Central memory CD4-positive, alpha-beta T cell (primary cell): ENCODE measurements around the gene TTC31.

Experiments used
- DNase-seq: peaks from one replicate; pipeline ENCODE4 v3.0.0; 2022

The TTC31 gene

GRCh38 chr2:74505448-74506246, 22.8 kb downstream of the TTC31 start:
- no peak for DNase-seq

GRCh38 chr2:74507145-74507925, 24.5 kb downstream of the TTC31 start, which contains the start of gene PCGF1:
Gene PCGF1 (minus strand): TSS chr2:74507695. CDS start chr2:74507668, 27 bp downstream.
- DNase-seq: peak; percentile 97

GRCh38 chr2:74507926-74508520, 25.1 kb downstream of the TTC31 start:
- DNase-seq: no peak

GRCh38 chr2:74510272-74510671, 27.4 kb downstream of the TTC31 start:
- DNase-seq: no peak

GRCh38 chr2:74511104-74511989, 28.5 kb downstream of the TTC31 start:
- DNase-seq: no peak

GRCh38 chr2:74512744-74513604, 30.1 kb downstream of the TTC31 start:
- no peak for DNase-seq

GRCh38 chr2:74513605-74514367, 30.9 kb downstream of the TTC31 start:
- no peak for DNase-seq

GRCh38 chr2:74514368-74515270, 31.7 kb downstream of the TTC31 start, which contains the start of gene TLX2:
Gene TLX2 (plus strand): TSS chr2:74514450. CDS start chr2:74514807, 357 bp downstream.
- no peak for DNase-seq

GRCh38 chr2:74515271-74515980, 32.5 kb downstream of the TTC31 start:
- DNase-seq: no peak

GRCh38 chr2:74515981-74516633, 33.2 kb downstream of the TTC31 start:
- peak; percentile 66 for DNase-seq

- DNase-seq: no peak
Observed at GRCh38 chr2:74516650-74517049, 33.8 kb downstream of the TTC31 start.

GRCh38 chr2:74522516-74522915, 39.6 kb downstream of the TTC31 start:
- no peak for DNase-seq

GRCh38 chr2:74524005-74524404, 41.1 kb downstream of the TTC31 start:
- DNase-seq: no peak

- no peak for DNase-seq
Observed at GRCh38 chr2:74524955-74525716, 42.3 kb downstream of the TTC31 start.

GRCh38 chr2:74525717-74526648, 43.1 kb downstream of the TTC31 start, which contains the start of gene DQX1:
Gene DQX1 (minus strand): TSS chr2:74526231. CDS start chr2:74525729, 502 bp downstream.
- no peak for DNase-seq

GRCh38 chr2:74526649-74527230, 43.9 kb downstream of the TTC31 start:
- no peak for DNase-seq
